ENCODE measurements around the gene CRYZL1. TPM values are rescaled to one million over a fixed set of nuclear protein-coding genes. Genes with fewer than 3 reads are reported as not detected.

The CRYZL1 gene
- total and polyA plus RNA-seq, 7 donors, result 12.8 to 37.7 (median 16.1) TPM

- Histone ChIP-seq H3K4me1 (peaks cover 23% of the 10 kb centered on the region), H3K4me3 (peak overlapping the region; percentile 87), H3K36me3 (ENCODE audit: insufficient read depth in 1 of 2, low read depth in 1 of 2) (no peaks in the 10 kb centered on the region), H3K27me3 (ENCODE audit: insufficient read depth in 3 of 3, low read length in 2 of 3) (no peaks in the 10 kb centered on the region), H3K9me3 (no peaks in the 10 kb centered on the region), H3K27ac (no peak overlapping the region)
- whole genome bisulfite sequencing, 3 donors, result 75 to 80% (median 80%) methylated on average over 11 of the region's 11 CpGs
- no peak for TF ChIP-seq CTCF (IDR thresholded peaks at IDR 0.05)
- no peak for ATAC-seq
- DNase-seq, result peak in 1 of 2 donors; percentile 30
- intact Hi-C loops (cut with DNase I), result loop anchor here (5.0 to 10.0 kb wide), 4 partner anchors 110 to 260 kb away; no protein-coding TSS in a partner anchor
These were observed 3.0 kb upstream of the CRYZL1 start for GRCh38 chr21:33644383-33645074.

GRCh38 chr21:33643658-33644311, 2.2 kb upstream of the CRYZL1 start:
- ATAC-seq (no peak), DNase-seq (no peak)
- intact Hi-C loops (cut with DNase I), result loop anchor here (5.0 to 10.0 kb wide), 4 partner anchors 111 to 261 kb away; no protein-coding TSS in a partner anchor
- no peak for TF ChIP-seq CTCF (IDR thresholded peaks at IDR 0.05)
- peak overlapping the region; percentile 79 for H3K27ac ChIP-seq
- H3K9me3 ChIP-seq, result no peaks in the 10 kb centered on the region
- H3K4me3 ChIP-seq, result peak overlapping the region; percentile 87
- peaks cover 23% of the 10 kb centered on the region for H3K4me1 ChIP-seq
- no peaks in the 10 kb centered on the region for H3K27me3 ChIP-seq (ENCODE audit: insufficient read depth in 3 of 3, low read length in 2 of 3)
- WGBS, 3 donors, result 8 to 12% (median 10%) methylated on average over 7 of the region's 7 CpGs
- no peaks in the 10 kb centered on the region for H3K36me3 ChIP-seq (ENCODE audit: insufficient read depth in 1 of 2, low read depth in 1 of 2)

- ATAC-seq (no peak), DNase-seq (peak; percentile 43 to 60)
- 0 to 1% (median 0%) methylated on average over 45 to 77 of the region's 78 CpGs for WGBS, 3 donors
- Histone ChIP-seq H3K27me3 (ENCODE audit: insufficient read depth in 3 of 3, low read length in 2 of 3) (no peaks in the 10 kb centered on the region), H3K4me3 (peak overlapping the region; percentile 87), H3K9me3 (no peaks in the 10 kb centered on the region), H3K27ac (peak overlapping the region; percentile 79), H3K36me3 (ENCODE audit: insufficient read depth in 1 of 2, low read depth in 1 of 2) (peaks cover 0 to 4% of the 10 kb centered on the region in 2 donors), H3K4me1 (peaks cover 23% of the 10 kb centered on the region)
- no peak for TF ChIP-seq CTCF (IDR thresholded peaks at IDR 0.05)
- intact Hi-C loops (cut with DNase I), result loop anchor here (5.0 to 10.0 kb wide), 4 partner anchors 112 to 262 kb away; no protein-coding TSS in a partner anchor
These were observed 1.5 kb upstream of the CRYZL1 start for GRCh38 chr21:33642896-33643657.

GRCh38 chr21:33642027-33642895, 720 bp upstream of the CRYZL1 start, which contains the start of gene ITSN1:
ITSN1 (plus strand) TSS chr21:33642501; CDS start chr21:33718829, 76,328 bp downstream.
- intact Hi-C loops (cut with DNase I), result loop anchor here (5.0 to 10.0 kb wide), 4 partner anchors 113 to 263 kb away; no protein-coding TSS in a partner anchor
- peak; percentile 100 for DNase-seq
- Histone ChIP-seq H3K27me3 (ENCODE audit: insufficient read depth in 3 of 3, low read length in 2 of 3) (no peaks in the 10 kb centered on the region), H3K9me3 (no peaks in the 10 kb centered on the region), H3K27ac (peak within 1 kb of the TSS; percentile 79), H3K4me1 (peaks cover 23% of the 10 kb centered on the region), H3K4me3 (peak within 1 kb of the TSS; percentile 87), H3K36me3 (ENCODE audit: insufficient read depth in 1 of 2, low read depth in 1 of 2) (peaks cover 0 to 4% of the 10 kb centered on the region in 2 donors)
- peak; percentile 92 to 94 (median 92) for ATAC-seq
- WGBS, 3 donors, result 0% methylated on average over 37 to 71 of the region's 71 CpGs
- TF ChIP-seq CTCF (IDR thresholded peaks at IDR 0.05), result no peak

Measured in psoas muscle (tissue), 8 donors.